Erythroblast (primary cell): ENCODE data around the gene CCDC116.
A peak's percentile ranks its signal among the peaks of the same experiment; 100 is the strongest.
"Not testable (repeated sequence)": the region's sequence is repeated elsewhere in the genome, so short reads cannot be mapped to it uniquely, and the experiment has no call there.

Experiments used
- DNase-seq, 2 experiments: peaks; one replicate each; lab custom pipeline; 2025; lab: John Stamatoyannopoulos, UW
- GATA1 ChIP-seq: IDR thresholded peaks from 2 replicates; pipeline ENCODE4 v1.6.1; 2011; ENCODE audit warnings: low read depth, mild to moderate bottlenecking, control low read depth, low read length, moderate library complexity
- POLR2A ChIP-seq: IDR thresholded peaks from 2 replicates; pipeline ENCODE4 v1.6.1; 2011; ENCODE audit warnings: mild to moderate bottlenecking, low read length

Gene CCDC116

GRCh38 chr22:21632931-21633330 lies 371 bp downstream of the CCDC116 start:
- TF ChIP-seq POLR2A, result no peak
- TF ChIP-seq GATA1, result no peak
- no peak for DNase-seq

- TF ChIP-seq POLR2A (no peak), GATA1 (no peak)
- DNase-seq, result no peak
These were observed 921 bp downstream of the CCDC116 start for GRCh38 chr22:21633481-21633880.

- no peak for DNase-seq
- TF ChIP-seq GATA1, result no peak
- TF ChIP-seq POLR2A, result no peak
These were observed 1.5 kb downstream of the CCDC116 start for GRCh38 chr22:21634081-21634480.

- DNase-seq, result no peak
- TF ChIP-seq GATA1 (no peak), POLR2A (no peak)
These were observed 2.3 kb downstream of the CCDC116 start for GRCh38 chr22:21634844-21635243.

GRCh38 chr22:21635771-21636510 lies 3.4 kb downstream of the CCDC116 start:
- DNase-seq, result no peak
- TF ChIP-seq GATA1 (no peak), POLR2A (no peak)

DNA sequence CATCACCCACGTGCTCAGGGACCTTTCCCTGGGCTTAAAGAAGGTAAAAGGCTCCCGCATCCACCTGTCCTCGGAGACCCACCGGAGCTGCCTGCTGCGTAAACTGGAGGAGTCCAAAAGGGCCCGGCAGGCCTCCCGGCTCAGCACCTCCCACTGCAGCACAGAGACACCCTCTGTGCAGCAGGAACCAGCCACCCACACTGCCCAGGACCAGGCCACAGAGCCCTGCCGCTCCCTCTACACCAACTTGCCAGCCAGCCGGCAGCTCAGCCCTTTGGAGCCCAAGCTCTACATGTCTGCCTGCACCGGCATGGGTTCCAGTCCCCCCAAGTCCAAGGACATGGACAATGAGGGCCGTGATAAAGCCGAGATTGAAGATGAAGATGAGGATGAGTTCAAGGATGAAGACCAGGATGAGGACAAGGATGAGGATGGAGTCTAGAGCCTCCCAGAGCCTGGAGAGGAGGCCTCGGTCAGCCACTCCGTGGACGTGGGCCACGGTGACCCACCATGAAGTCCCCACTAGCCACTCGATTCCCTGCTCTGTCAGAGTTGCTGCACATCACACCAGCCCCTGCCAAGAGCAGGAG lies 4.2 kb downstream of the CCDC116 start:
- no peak for DNase-seq
- TF ChIP-seq POLR2A (no peak), GATA1 (no peak)

DNA sequence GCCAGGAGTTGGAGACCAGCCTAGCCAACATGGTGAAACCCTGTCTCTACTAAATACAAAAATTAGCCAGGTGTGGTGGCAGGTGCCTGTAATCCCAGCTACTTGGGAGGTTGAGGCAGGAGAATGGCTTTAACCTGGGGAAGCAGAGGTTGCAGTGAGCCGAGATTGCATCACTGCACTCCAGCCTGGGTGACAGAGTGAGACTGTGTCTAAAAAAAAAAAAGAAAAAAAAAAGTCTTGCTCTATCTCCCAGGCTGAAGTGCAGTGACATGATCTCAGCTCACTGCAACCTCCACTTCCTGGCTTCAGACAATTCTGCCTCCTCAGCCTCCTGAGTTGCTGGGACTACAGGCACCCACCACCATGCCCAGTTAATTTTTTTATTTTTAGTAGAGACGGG lies 4.9 kb downstream of the CCDC116 start:
- not testable (repeated sequence) for DNase-seq

- TF ChIP-seq GATA1 (no peak), POLR2A (no peak)
- no peak for DNase-seq
These were observed 6.8 kb downstream of the CCDC116 start for GRCh38 chr22:21639359-21639758.

DNA sequence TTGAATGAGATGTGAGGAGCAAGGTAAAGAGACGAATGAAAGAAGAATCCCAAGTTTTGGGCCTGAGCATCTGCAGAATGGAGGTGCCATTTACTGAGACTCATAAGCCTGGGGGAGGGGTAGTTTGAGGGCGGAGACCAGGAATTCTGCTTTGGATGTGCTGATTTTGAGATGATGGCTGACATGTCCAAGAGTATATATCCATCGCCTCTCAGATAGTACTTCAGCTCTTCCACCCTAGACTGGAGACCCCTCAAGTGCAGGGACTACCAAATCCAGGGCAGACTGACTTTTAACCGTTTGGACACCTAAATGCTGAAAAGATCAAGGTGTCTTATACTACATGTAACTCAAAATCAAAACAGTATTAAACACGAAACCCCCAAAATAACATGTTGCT lies 8.2 kb downstream of the CCDC116 start:
- no peak for DNase-seq
- no peak for TF ChIP-seq POLR2A
- TF ChIP-seq GATA1, result no peak

DNA sequence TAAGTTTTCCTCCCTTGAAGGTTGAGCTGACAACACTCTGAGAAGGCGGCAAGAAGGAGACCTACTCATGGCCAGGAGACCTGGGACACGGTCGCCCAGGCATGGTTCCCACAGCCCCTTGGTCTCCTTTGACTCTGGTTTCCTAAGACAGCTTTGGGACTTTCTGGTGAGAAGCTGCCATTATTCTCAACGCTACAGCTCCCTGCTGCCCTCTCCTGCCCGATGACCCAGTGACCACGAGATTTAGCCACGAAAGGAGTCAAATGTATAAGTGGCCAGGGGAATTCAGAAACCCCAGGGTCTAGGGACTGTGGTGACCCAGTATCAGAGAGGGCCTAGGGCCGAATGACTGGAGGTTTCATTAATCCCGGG lies 8.8 kb downstream of the CCDC116 start:
- TF ChIP-seq GATA1, result no peak
- no peak for TF ChIP-seq POLR2A
- DNase-seq, result peak; percentile 58 to 71

GRCh38 chr22:21641789-21642583 lies 9.4 kb downstream of the CCDC116 start, which contains the start of gene SDF2L1:
Gene SDF2L1 (plus strand): TSS chr22:21642302. CDS start chr22:21642337, 35 bp downstream.
- DNase-seq, result peak; percentile 98 to 99
- TF ChIP-seq GATA1 (no peak), POLR2A (peak; percentile 70)

- no peak for TF ChIP-seq GATA1
- no peak for TF ChIP-seq POLR2A
- peak; percentile 62 to 75 for DNase-seq
These were observed 10.3 kb downstream of the CCDC116 start for GRCh38 chr22:21642584-21643448.
